IMR-90 (cell line): Measurements from ENCODE around the gene AGPS. TPM values are rescaled to one million over a fixed set of nuclear protein-coding genes. Genes with fewer than 3 reads are reported as not detected.
A peak's percentile ranks its signal among the peaks of the same experiment; 100 is the strongest.

Experiments used
- ATAC-seq: fragments of 200-7000 bp; cut with Tn5 transposase; 2 replicates; pipeline ENCODE4 v1.9.1; 2020; ENCODE audit warnings: low read depth, mild to moderate bottlenecking, moderate library complexity
- BruUV-seq: library from RNA; stranded (reverse); fragments of 400-500 nt; replicated peaks from 2 replicates; lab custom pipeline; 2021; lab: Mats Ljungman, UMichigan
- CTCF ChIA-PET: fragments of 300-600 bp; formaldehyde crosslinking; extraction: SDS; loops from one replicate; lab custom pipeline; 2021; ENCODE audit warnings: antibody characterized with exemption; lab: Yijun Ruan, JAX
- POLR2A ChIA-PET: fragments of 300-600 bp; sonication (Branson Sonifier 250); formaldehyde crosslinking; loops from one replicate; lab custom pipeline; 2022; ENCODE audit warnings: antibody characterized with exemption; ENCODE audit not compliant: unreplicated experiment; lab: Charles Lee
- DNase-seq: peaks from one replicate; pipeline ENCODE4 v3.0.0; 2013
- H2AFZ ChIP-seq: replicated peaks from 2 replicates; pipeline ENCODE3; 2013; ENCODE audit warnings: low read length, mild to moderate bottlenecking; ENCODE audit not compliant: poor library complexity
- H2AK5ac ChIP-seq: 2 replicates; pipeline ENCODE4 v1.6.1; 2013; ENCODE audit warnings: low read depth, low read length, inconsistent platforms
- H2AK9ac ChIP-seq: replicated peaks from 2 replicates; pipeline ENCODE3; 2013; ENCODE audit warnings: mild to moderate bottlenecking, low read depth, low read length, moderate library complexity; ENCODE audit not compliant: poor library complexity
- H2BK120ac ChIP-seq: 2 replicates; pipeline ENCODE4 v1.6.1; 2013; ENCODE audit warnings: low read depth, low read length, inconsistent platforms
- H2BK15ac ChIP-seq: 3 replicates; pipeline ENCODE4 v1.6.1; 2013; ENCODE audit warnings: low read depth, low read length, inconsistent platforms
- H2BK20ac ChIP-seq: 2 replicates; pipeline ENCODE4 v1.6.1; 2013; ENCODE audit warnings: low read depth, mild to moderate bottlenecking, inconsistent platforms, low read length, moderate library complexity
- H2BK5ac ChIP-seq: 2 replicates; pipeline ENCODE4 v1.6.1; 2013; ENCODE audit warnings: mild to moderate bottlenecking, low read depth, low read length, inconsistent platforms; ENCODE audit not compliant: poor library complexity, severe bottlenecking
- H3K14ac ChIP-seq: replicated peaks from 2 replicates; pipeline ENCODE4 v1.6.1; 2013; ENCODE audit warnings: low read depth, low read length, inconsistent platforms
- H3K18ac ChIP-seq: 2 replicates; pipeline ENCODE4 v1.6.1; 2013; ENCODE audit warnings: low read depth, low read length, control low read depth
- H3K23ac ChIP-seq: 2 replicates; pipeline ENCODE4 v1.6.1; 2013; ENCODE audit warnings: low read depth, low read length, inconsistent platforms
- H3K27ac ChIP-seq: 2 replicates; pipeline ENCODE4 v1.5.1; 2013; ENCODE audit warnings: mild to moderate bottlenecking, control low read depth, low read length; ENCODE audit not compliant: insufficient read depth
- H3K27me3 ChIP-seq: 2 replicates; pipeline ENCODE4 v1.6.1; 2013; ENCODE audit warnings: low read length; ENCODE audit not compliant: control insufficient read depth, insufficient read depth
- H3K36me3 ChIP-seq: 2 replicates; pipeline ENCODE4 v1.6.1; 2013; ENCODE audit warnings: low read length, mixed read lengths; ENCODE audit not compliant: control insufficient read depth, insufficient read depth
- H3K4ac ChIP-seq: 2 replicates; pipeline ENCODE4 v1.6.1; 2013; ENCODE audit warnings: low read depth, low read length, inconsistent platforms
- H3K4me1 ChIP-seq: 2 replicates; pipeline ENCODE4 v1.6.1; 2013; ENCODE audit warnings: low read length, mixed read lengths; ENCODE audit not compliant: control insufficient read depth, insufficient read depth
- H3K4me2 ChIP-seq: 2 replicates; pipeline ENCODE4 v1.6.1; 2013; ENCODE audit warnings: low read depth, mild to moderate bottlenecking, control low read depth, low read length, moderate library complexity
- H3K4me3 ChIP-seq: 2 replicates; pipeline ENCODE4 v1.5.1; 2013; ENCODE audit warnings: low read depth, mild to moderate bottlenecking, control low read depth, low read length, moderate library complexity; ENCODE audit not compliant: insufficient read depth
- H3K56ac ChIP-seq: 2 replicates; pipeline ENCODE4 v1.6.1; 2013; ENCODE audit warnings: low read length, inconsistent platforms; ENCODE audit not compliant: insufficient read depth; ENCODE audit errors: extremely low read depth
- H3K79me1 ChIP-seq, 2 experiments: 2 replicates each; pipeline ENCODE4 v1.6.1; 2013; ENCODE audit warnings: low read length in 2 of 2, inconsistent platforms in 1 of 2, low read depth in 1 of 2
- H3K9ac ChIP-seq: 2 replicates; pipeline ENCODE4 v1.6.1; 2013; ENCODE audit warnings: low read depth, low read length, control low read depth
- H3K9me1 ChIP-seq: 2 replicates; pipeline ENCODE4 v1.6.1; 2013; ENCODE audit warnings: low read length, inconsistent platforms; ENCODE audit not compliant: insufficient read depth
- H3K9me3 ChIP-seq: 2 replicates; pipeline ENCODE4 v1.6.1; 2013; ENCODE audit warnings: low read length; ENCODE audit not compliant: control insufficient read depth, insufficient read depth
- H4K20me1 ChIP-seq: 2 replicates; pipeline ENCODE4 v1.6.1; 2013; ENCODE audit warnings: low read length, inconsistent platforms; ENCODE audit not compliant: insufficient read depth
- H4K5ac ChIP-seq: 2 replicates; pipeline ENCODE4 v1.6.1; 2013; ENCODE audit warnings: mild to moderate bottlenecking, low read depth, low read length, control low read depth
- H4K8ac ChIP-seq, 2 experiments: 2 replicates each; pipeline ENCODE4 v1.6.1; 2013; ENCODE audit warnings: low read depth in 2 of 2, low read length in 2 of 2, control low read depth in 1 of 2, inconsistent platforms in 1 of 2
- H4K91ac ChIP-seq: 2 replicates; pipeline ENCODE4 v1.6.1; 2013; ENCODE audit warnings: low read depth, low read length, inconsistent platforms; ENCODE audit not compliant: insufficient read depth
- BHLHE40 ChIP-seq: fragments of 150-350 bp; IDR thresholded peaks from 2 replicates; pipeline ENCODE4 v1.6.1; 2016; ENCODE audit warnings: mild to moderate bottlenecking, low read depth, low read length
- CEBPB ChIP-seq: IDR thresholded peaks from 2 replicates; pipeline ENCODE4 v1.6.1; 2012; ENCODE audit warnings: low read depth, low read length, improper control_type of control experiment
- CHD1 ChIP-seq: IDR thresholded peaks from 2 replicates; pipeline ENCODE4 v1.6.1; 2012; ENCODE audit warnings: low read depth, low read length, improper control_type of control experiment
- CTCF ChIP-seq: conservative IDR thresholded peaks from 2 replicates; pipeline ENCODE4 v1.5.1; 2012; ENCODE audit warnings: mild to moderate bottlenecking, low read depth, low read length, improper control_type of control experiment
- FOS ChIP-seq: fragments of 150-350 bp; IDR thresholded peaks from 2 replicates; pipeline ENCODE4 v1.6.1; 2016; ENCODE audit warnings: low read depth, low read length
- MAFK ChIP-seq: IDR thresholded peaks from 2 replicates; pipeline ENCODE4 v1.6.1; 2012; ENCODE audit warnings: low read depth, low read length, improper control_type of control experiment
- MAZ ChIP-seq: IDR thresholded peaks from 2 replicates; pipeline ENCODE4 v1.6.1; 2012; ENCODE audit warnings: low read depth, mild to moderate bottlenecking, low read length, improper control_type of control experiment, moderate library complexity, borderline replicate concordance
- MXI1 ChIP-seq: IDR thresholded peaks from 2 replicates; pipeline ENCODE4 v1.6.1; 2012; ENCODE audit warnings: low read depth, mild to moderate bottlenecking, low read length, moderate library complexity, borderline replicate concordance
- POLR2A ChIP-seq: IDR thresholded peaks from 2 replicates; pipeline ENCODE4 v1.6.1; 2012; ENCODE audit warnings: mild to moderate bottlenecking, low read depth, low read length
- RAD21 ChIP-seq: IDR thresholded peaks from 2 replicates; pipeline ENCODE4 v1.6.1; 2012; ENCODE audit warnings: low read length, improper control_type of control experiment
- RCOR1 ChIP-seq: IDR thresholded peaks from 2 replicates; pipeline ENCODE4 v1.6.1; 2012; ENCODE audit warnings: mild to moderate bottlenecking, low read length, improper control_type of control experiment; ENCODE audit not compliant: insufficient replicate concordance
- RFX5 ChIP-seq: IDR thresholded peaks from 2 replicates; pipeline ENCODE4 v1.8.0; 2012; ENCODE audit warnings: low read depth, mild to moderate bottlenecking, low read length, moderate library complexity
- WGBS, 2 experiments: methylation state at CpG; one replicate each; pipeline versions ENCODE4 v1.1.5 to v1.1.7; 2013; ENCODE audit warnings: missing lambda C conversion rate in 2 of 2; ENCODE audit not compliant: insufficient read length in 1 of 2; ENCODE audit errors: extremely low coverage in 2 of 2; 5-methylcytosine and 5-hydroxymethylcytosine counted together
- dilution Hi-C: fragments of 300-500 bp; cut with HindIII; formaldehyde crosslinking; loops from one replicate; pipeline ENCODE4 v1.14.3; 2018; ENCODE audit warnings: low sequenced_read_pairs; ENCODE audit not compliant: unreplicated experiment
- in situ Hi-C: fragments of 300-500 bp; cut with MboI; formaldehyde crosslinking; loops from 3 replicates; pipeline ENCODE4 v1.14.3; 2019; ENCODE audit warnings: low sequenced_read_pairs, inconsistent platforms, mixed read lengths
- intact Hi-C: fragments of 100-400 bp; cut with micrococcal nuclease; formaldehyde crosslinking; loops from 2 replicates; pipeline ENCODE4 v1.10.0; 2022
- polyA plus RNA-seq, 3 experiments: library from polyadenylated mRNA; depleted of rRNA; stranded (reverse); fragments of >200 nt; gene quantifications; 2 replicates each; pipeline ENCODE4 v1.2.3, GENCODE V29; 2012; ENCODE audit warnings: low replicate concordance in 1 of 3
- total RNA-seq: library from RNA; depleted of rRNA; stranded (reverse); fragments of >200 nt; gene quantifications from 2 replicates; pipeline ENCODE4 v1.2.3, GENCODE V29; 2012
- TF ChIP-seq, protein P1 (sequence below): fragments of 150-350 bp; IDR thresholded peaks from 2 replicates; pipeline ENCODE4 v1.6.1; 2017; ENCODE audit warnings: mild to moderate bottlenecking, antibody characterized with exemption, low read length, low read depth
- TF ChIP-seq, protein P2 (sequence below): fragments of 150-350 bp; IDR thresholded peaks from 2 replicates; pipeline ENCODE4 v1.6.1; 2016; ENCODE audit warnings: low read depth, mild to moderate bottlenecking, low read length, moderate library complexity, borderline replicate concordance

The AGPS gene
- total and polyA plus RNA-seq, 2 of the 4 experiments (the other 2 are of a cell fraction): 6.6 to 18.6 TPM

DNA sequence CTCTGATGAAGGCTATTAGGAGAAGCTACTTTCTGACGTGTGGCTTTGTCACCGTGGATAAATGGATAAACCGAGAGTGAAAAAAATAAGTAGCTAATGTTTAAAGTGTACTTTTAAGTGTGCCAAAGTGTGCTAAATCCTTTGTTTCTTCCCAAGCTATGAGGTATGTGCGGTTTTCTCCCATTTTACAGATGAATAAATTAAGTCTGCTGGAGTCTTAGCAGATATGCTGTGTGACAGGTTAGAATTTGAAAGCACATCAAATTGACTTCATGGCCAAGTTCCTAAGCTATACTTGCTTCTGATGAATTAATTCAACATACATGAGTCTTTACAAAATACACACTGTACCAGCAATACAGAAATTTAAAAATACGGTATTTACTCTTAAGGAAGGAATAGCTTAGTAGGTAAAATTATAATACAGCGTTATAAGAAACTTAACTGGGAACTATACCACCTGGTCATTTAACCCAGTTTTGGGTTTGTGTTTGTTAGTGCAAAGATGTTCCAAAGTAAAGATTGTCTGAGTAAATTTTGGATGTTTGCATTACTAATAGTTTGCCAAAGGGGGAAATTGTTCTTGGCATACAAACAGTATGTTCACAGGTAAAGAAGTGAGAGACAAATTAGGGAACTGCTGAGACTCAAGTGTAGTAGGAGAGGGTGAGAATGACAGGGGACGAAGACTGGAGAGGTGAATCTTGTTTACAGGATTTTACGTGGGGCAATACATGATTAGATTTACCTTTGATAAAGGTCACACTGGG, 1.4 kb downstream of the AGPS start:
- ATAC-seq (no peak), DNase-seq (no peak)
- no peak for TF ChIP-seq CTCF
- TF ChIP-seq CHD1: no peak
- no peak for TF ChIP-seq MAZ
- no peak for TF ChIP-seq MXI1
- TF ChIP-seq CEBPB: no peak
- TF ChIP-seq FOS: no peak
- TF ChIP-seq BHLHE40: no peak
- no peak for TF ChIP-seq RAD21
- TF ChIP-seq, protein P1, sequence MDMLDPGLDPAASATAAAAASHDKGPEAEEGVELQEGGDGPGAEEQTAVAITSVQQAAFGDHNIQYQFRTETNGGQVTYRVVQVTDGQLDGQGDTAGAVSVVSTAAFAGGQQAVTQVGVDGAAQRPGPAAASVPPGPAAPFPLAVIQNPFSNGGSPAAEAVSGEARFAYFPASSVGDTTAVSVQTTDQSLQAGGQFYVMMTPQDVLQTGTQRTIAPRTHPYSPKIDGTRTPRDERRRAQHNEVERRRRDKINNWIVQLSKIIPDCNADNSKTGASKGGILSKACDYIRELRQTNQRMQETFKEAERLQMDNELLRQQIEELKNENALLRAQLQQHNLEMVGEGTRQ: no peak
- TF ChIP-seq, protein P2, sequence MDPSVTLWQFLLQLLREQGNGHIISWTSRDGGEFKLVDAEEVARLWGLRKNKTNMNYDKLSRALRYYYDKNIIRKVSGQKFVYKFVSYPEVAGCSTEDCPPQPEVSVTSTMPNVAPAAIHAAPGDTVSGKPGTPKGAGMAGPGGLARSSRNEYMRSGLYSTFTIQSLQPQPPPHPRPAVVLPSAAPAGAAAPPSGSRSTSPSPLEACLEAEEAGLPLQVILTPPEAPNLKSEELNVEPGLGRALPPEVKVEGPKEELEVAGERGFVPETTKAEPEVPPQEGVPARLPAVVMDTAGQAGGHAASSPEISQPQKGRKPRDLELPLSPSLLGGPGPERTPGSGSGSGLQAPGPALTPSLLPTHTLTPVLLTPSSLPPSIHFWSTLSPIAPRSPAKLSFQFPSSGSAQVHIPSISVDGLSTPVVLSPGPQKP: no peak
- no peak for TF ChIP-seq RFX5
- no peak for TF ChIP-seq RCOR1
- TF ChIP-seq POLR2A: no peak
- no peak for TF ChIP-seq MAFK
- H3K18ac ChIP-seq: no peak overlapping the region
- no peak overlapping the region for H2AFZ ChIP-seq
- no peak overlapping the region for H3K27ac ChIP-seq
- ChIA-PET POLR2A (interaction anchor here (1.1 kb wide), 1 partner anchor 229 kb away, joined by 6 read pairs; no protein-coding TSS in a partner anchor), CTCF (interaction anchor here (0.9 kb wide), 2 partner anchors 13 to 230 kb away, joined by 3 to 7 read pairs; no protein-coding TSS in a partner anchor)
- BruUV-seq: no TSS peak
- no peak overlapping the region for H3K4ac ChIP-seq
- H2AK5ac ChIP-seq: no peak overlapping the region
- H3K4me1 ChIP-seq: peaks cover 6% of the 10 kb centered on the region
- no peak overlapping the region for H2BK15ac ChIP-seq
- no peak overlapping the region for H4K5ac ChIP-seq
- peak overlapping the region; percentile 81; the same call in 1 of the 2 replicates for H3K9ac ChIP-seq
- no peaks in the 10 kb centered on the region for H3K27me3 ChIP-seq
- peaks cover 5% of the 10 kb centered on the region for H3K9me1 ChIP-seq
- H3K36me3 ChIP-seq: no peaks in the 10 kb centered on the region
- intact Hi-C loops: no loop called here
- H3K23ac ChIP-seq: peak overlapping the region; percentile 97
- H3K56ac ChIP-seq: no peak overlapping the region
- no peak overlapping the region; a peak in 1 of 4 replicates for H4K8ac ChIP-seq
- no peak overlapping the region for H4K91ac ChIP-seq
- H2BK5ac ChIP-seq: no peak overlapping the region
- no peak overlapping the region for H2BK20ac ChIP-seq
- no peaks in the 10 kb centered on the region for H3K9me3 ChIP-seq
- H3K79me1 ChIP-seq: peaks cover 17 to 63% of the 10 kb centered on the region in 2 experiments
- 80% methylated on average over 2 of the region's 8 CpGs; no CpG with 5 or more reads in 1 of the 2 experiments for WGBS, 2 experiments
- dilution Hi-C loops: no loop called here
- H3K4me2 ChIP-seq: peak overlapping the region; percentile 98
- H3K4me3 ChIP-seq: 0 out of 2 replicates have a peak overlapping the region, but pooled peaks have one; percentile 91
- no peak overlapping the region for H2BK120ac ChIP-seq
- H4K20me1 ChIP-seq: peaks cover 23% of the 10 kb centered on the region
- H2AK9ac ChIP-seq: no peak overlapping the region
- no peak overlapping the region for H3K14ac ChIP-seq
- in situ Hi-C loops: no loop called here
